Thymus (tissue), 11 donors: Measurements from ENCODE around the gene SHC2. TPM values are rescaled to one million over a fixed set of nuclear protein-coding genes. Genes with fewer than 3 reads are reported as not detected.

Experiments
- DNase-seq, 9 donors: peaks; one replicate each; pipeline ENCODE4 v3.0.0-alpha.2; 2013; ENCODE audit warnings: low spot score in 9 of 9, low read depth in 6 of 9, missing footprints in 1 of 9
- H3K27ac ChIP-seq, 2 donors: one replicate each; pipeline ENCODE4 v1.5.1; 2013; ENCODE audit warnings: control low read depth in 1 of 2, low read depth in 1 of 2, low read length in 1 of 2, mild to moderate bottlenecking in 1 of 2, moderate library complexity in 1 of 2
- H3K27me3 ChIP-seq, 2 donors: one replicate each; pipeline ENCODE4 v1.5.1; 2013; ENCODE audit warnings: low read length in 1 of 2; ENCODE audit not compliant: control insufficient read depth in 2 of 2, insufficient read depth in 1 of 2
- H3K36me3 ChIP-seq, 2 donors: one replicate each; pipeline ENCODE4 v1.5.1; 2013; ENCODE audit warnings: low read length in 1 of 2, mild to moderate bottlenecking in 1 of 2, moderate library complexity in 1 of 2; ENCODE audit not compliant: control insufficient read depth in 2 of 2, insufficient read depth in 2 of 2
- H3K4me1 ChIP-seq, 2 donors: one replicate each; pipeline ENCODE4 v1.5.1; 2013; ENCODE audit warnings: low read length in 2 of 2; ENCODE audit not compliant: control insufficient read depth in 2 of 2, insufficient read depth in 2 of 2
- H3K4me3 ChIP-seq, 2 donors: one replicate each; pipeline ENCODE4 v1.5.1; 2013; ENCODE audit warnings: low read length in 2 of 2, control low read depth in 1 of 2, mild to moderate bottlenecking in 1 of 2
- H3K9me3 ChIP-seq, 2 donors: one replicate each; pipeline ENCODE4 v1.5.1; 2013; ENCODE audit warnings: low read length in 1 of 2, mild to moderate bottlenecking in 1 of 2; ENCODE audit not compliant: control insufficient read depth in 2 of 2, insufficient read depth in 1 of 2
- WGBS: extraction: QIAGEN DNeasy Blood & Tissue Kit; methylation state at CpG from one replicate; pipeline ENCODE4 v1.1.7; 2013; 5-methylcytosine and 5-hydroxymethylcytosine counted together
- polyA plus RNA-seq: library from polyadenylated mRNA; stranded (reverse); fragments of 200-250 nt; gene quantifications from one replicate; pipeline ENCODE4 v1.2.3, GENCODE V29; 2013
- total RNA-seq: library from RNA; stranded (reverse); fragments of 120-200 nt; gene quantifications from one replicate; pipeline ENCODE4 v1.2.4, GENCODE V29; 2013
- donor health status: healthy.

The SHC2 gene
- total and polyA plus RNA-seq, 2 donors, result 1.1 to 5.2 TPM

GRCh38 chr19:464208-464545 lies 3.3 kb upstream of the SHC2 start:
- H3K27ac ChIP-seq, result no peak overlapping the region
- peaks cover 39 to 42% of the 10 kb centered on the region in 2 donors for H3K27me3 ChIP-seq
- 98% methylated on average over 9 of the region's 9 CpGs for WGBS
- DNase-seq, result no peak
- peaks cover 0 to 2% of the 10 kb centered on the region in 2 donors for H3K9me3 ChIP-seq
- no peak overlapping the region for H3K4me3 ChIP-seq
- no peaks in the 10 kb centered on the region for H3K4me1 ChIP-seq
- H3K36me3 ChIP-seq, result no peaks in the 10 kb centered on the region

- Histone ChIP-seq H3K27me3 (peaks cover 39 to 47% of the 10 kb centered on the region in 2 donors), H3K4me3 (no peak overlapping the region), H3K27ac (no peak overlapping the region), H3K9me3 (peaks cover 3% of the 10 kb centered on the region in 2 donors), H3K4me1 (no peaks in the 10 kb centered on the region), H3K36me3 (no peaks in the 10 kb centered on the region)
- 94% methylated on average over 35 of the region's 35 CpGs for WGBS
- DNase-seq, result no peak
Measured at GRCh38 chr19:463483-464207, 2.8 kb upstream of the SHC2 start.

DNA sequence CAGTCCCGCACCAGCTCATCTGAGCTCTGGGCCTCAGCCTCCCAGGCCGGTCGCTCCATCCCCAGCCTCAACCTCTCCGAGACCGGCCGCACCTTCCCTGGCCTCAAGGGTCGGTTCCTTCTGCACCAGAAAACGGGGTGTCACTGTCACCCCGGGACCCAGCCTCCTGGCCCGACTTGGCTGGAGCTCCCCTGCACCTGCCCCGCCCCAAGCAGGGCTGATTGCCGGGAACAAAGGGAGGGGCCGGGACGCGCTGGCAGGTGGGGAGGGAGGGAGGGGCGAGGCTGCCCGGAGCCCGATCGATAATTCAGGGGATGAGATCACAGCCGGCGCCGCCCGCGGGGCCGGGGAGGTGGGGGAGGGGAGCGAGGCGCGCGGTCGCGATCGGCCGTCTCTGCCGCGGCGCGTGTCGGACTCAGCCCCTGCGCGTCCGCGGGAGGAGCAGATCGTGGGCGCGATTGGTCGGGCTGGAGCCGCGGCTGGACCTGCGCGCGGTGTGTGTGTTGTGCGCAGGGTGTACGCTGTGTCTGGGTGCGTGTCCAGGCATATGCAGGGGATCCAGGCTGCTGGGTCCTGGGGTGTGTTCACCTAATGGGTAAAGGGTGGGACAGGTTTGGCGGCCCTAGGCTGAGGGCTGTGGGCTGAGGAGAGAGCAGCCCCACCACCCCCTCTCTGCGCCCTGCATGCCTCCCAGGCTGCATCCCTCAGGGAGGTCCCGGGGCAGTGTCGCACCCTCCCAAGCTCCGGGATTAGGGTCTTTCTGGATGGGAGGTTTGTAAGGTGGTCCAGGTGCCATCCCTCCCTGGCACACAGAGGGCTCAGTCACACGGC lies 1.1 kb upstream of the SHC2 start:
- no peak for DNase-seq
- Histone ChIP-seq H3K4me1 (no peaks in the 10 kb centered on the region), H3K4me3 (no peak overlapping the region), H3K36me3 (no peaks in the 10 kb centered on the region), H3K27me3 (peaks cover 39 to 48% of the 10 kb centered on the region in 2 donors), H3K27ac (no peak overlapping the region), H3K9me3 (peaks cover 6 to 18% of the 10 kb centered on the region in 2 donors)
- WGBS, result 9% methylated on average over 60 of the region's 60 CpGs

GRCh38 chr19:459724-460511 lies 915 bp downstream of the SHC2 start:
- no peaks in the 10 kb centered on the region for H3K36me3 ChIP-seq
- H3K9me3 ChIP-seq, result peaks cover 8 to 38% of the 10 kb centered on the region in 2 donors
- H3K4me3 ChIP-seq, result peak overlapping the region in 1 of 2 donors; percentile 35
- DNase-seq, result peak in 1 of 9 donors; percentile 5
- peaks cover 39 to 48% of the 10 kb centered on the region in 2 donors for H3K27me3 ChIP-seq
- H3K27ac ChIP-seq, result no peak overlapping the region
- no peaks in the 10 kb centered on the region for H3K4me1 ChIP-seq
- WGBS, result 8% methylated on average over 66 of the region's 66 CpGs

DNA sequence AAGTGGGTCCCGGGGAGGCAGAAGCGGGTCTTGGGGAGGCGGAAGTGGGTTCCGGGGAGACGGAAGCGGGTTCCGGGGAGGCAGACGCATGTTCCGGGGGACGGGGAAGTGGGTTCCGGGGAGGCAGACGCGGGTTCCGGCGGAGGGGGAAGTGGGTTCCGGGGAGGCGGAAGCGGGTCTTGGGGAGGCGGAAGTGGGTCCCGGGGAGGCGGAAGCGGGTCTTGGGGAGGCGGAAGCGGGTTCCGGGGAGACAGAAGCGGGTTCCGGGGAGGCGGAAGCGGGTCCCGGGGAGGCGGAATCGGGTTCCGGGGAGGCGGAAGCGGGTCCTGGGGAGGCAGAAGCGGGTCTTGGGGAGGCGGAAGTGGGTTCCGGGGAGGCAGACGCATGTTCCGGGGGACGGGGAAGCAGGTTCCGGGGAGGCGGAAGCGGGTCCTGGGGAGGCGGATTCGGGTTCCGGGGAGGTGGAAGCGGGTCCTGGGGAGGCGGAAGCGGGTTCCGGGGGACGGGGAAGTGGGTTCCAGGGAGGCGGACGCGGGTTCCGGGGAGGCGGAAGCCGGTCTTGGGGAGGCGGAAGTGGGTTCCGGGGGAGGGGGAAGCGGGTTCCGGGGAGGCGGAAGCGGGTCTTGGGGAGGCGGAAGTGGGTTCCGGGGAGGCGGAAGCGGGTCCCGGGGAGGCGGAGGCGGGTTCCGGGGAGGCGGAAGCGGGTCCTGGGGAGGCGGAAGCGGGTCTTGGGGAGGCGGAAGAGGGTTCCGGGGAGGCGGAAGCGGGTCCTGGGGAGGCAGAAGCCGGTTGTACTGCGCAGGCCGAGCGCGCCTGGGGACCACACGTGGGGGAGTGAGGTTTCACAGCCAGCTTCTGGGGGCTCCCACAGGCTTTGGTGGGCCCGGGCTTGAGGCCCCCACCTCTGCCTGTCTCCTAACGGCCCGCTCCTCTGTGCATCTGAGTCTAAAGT lies 2.5 kb downstream of the SHC2 start:
- Histone ChIP-seq H3K4me3 (no peak overlapping the region), H3K27ac (no peak overlapping the region), H3K36me3 (no peaks in the 10 kb centered on the region), H3K9me3 (peaks cover 10 to 50% of the 10 kb centered on the region in 2 donors), H3K27me3 (peaks cover 37 to 39% of the 10 kb centered on the region in 2 donors), H3K4me1 (no peaks in the 10 kb centered on the region)
- no peak for DNase-seq
- WGBS, result 97% methylated on average over 89 of the region's 89 CpGs

DNA sequence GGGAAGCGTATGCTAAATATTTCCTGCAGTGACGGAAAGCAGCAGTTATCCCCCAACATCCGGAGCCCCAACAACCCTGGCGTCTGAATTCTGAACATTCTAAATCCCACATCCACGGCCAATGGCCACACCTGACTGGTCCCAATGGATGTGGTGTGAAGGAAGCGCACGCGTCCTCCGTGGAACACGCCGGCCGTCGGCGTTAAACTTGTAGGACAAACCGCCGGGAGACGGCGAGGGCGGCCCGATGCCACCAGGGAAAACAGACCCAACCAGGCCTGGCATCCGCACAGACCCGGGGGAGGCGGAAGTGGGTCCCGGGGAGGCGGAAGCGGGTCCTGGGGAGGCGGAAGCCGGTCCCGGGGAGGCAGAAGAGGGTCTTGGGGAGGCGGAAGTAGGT lies 3.2 kb downstream of the SHC2 start:
- Histone ChIP-seq H3K27ac (no peak overlapping the region), H3K9me3 (peaks cover 10 to 57% of the 10 kb centered on the region in 2 donors), H3K36me3 (no peaks in the 10 kb centered on the region), H3K4me3 (no peak overlapping the region), H3K4me1 (no peaks in the 10 kb centered on the region), H3K27me3 (peaks cover 33 to 34% of the 10 kb centered on the region in 2 donors)
- DNase-seq, result no peak
- 96% methylated on average over 30 of the region's 30 CpGs for WGBS

- WGBS, result 93% methylated on average over 18 of the region's 18 CpGs
- peaks cover 23 to 24% of the 10 kb centered on the region in 2 donors for H3K27me3 ChIP-seq
- no peak for DNase-seq
- H3K27ac ChIP-seq, result no peak overlapping the region
- no peak overlapping the region for H3K4me3 ChIP-seq
- no peaks in the 10 kb centered on the region for H3K36me3 ChIP-seq
- no peaks in the 10 kb centered on the region for H3K4me1 ChIP-seq
- peaks cover 10 to 61% of the 10 kb centered on the region in 2 donors for H3K9me3 ChIP-seq
Measured at GRCh38 chr19:456547-457110, 4.2 kb downstream of the SHC2 start.
